ENCODE results near the gene MBD3L1.

The MBD3L1 gene

DNA sequence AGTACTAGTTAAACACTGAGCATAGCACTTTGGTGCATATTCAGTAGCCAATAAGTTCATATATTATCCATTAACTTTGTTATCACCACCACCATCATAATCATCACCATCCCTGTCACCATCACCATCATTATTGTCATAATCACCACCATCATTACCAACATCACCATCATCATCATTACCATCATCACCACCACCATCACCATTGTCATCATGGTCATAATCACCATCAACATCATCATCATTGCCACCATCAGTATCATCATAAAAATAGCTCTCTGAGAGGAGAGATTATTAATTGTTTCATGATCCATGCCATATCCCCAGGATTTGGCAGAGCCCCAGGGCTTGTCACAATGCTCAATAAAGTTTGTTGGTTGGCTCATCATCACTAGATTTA is 49.3 kb downstream of the MBD3L1 start:
- DNase-seq: no peak

DNA sequence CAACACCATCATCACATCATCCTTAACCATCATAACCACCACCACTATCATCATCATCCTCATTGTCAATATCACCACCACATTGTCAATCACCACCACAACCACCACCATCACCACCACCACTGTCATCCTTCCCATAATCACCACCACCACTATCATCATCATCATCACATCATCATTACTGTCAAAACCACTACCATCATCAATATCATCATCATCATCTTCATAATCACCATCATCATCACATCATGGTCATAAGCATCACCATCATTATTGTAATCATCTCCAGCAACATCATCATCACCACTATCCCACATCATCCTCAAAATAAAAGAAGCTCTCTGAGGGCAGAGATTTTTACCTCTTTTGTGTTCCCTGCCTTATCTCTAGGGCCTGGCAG is 52.2 kb downstream of the MBD3L1 start:
- DNase-seq: no peak

- DNase-seq: no peak
Measured at GRCh38 chr19:8887364-8887763, 55.2 kb downstream of the MBD3L1 start.

DNA sequence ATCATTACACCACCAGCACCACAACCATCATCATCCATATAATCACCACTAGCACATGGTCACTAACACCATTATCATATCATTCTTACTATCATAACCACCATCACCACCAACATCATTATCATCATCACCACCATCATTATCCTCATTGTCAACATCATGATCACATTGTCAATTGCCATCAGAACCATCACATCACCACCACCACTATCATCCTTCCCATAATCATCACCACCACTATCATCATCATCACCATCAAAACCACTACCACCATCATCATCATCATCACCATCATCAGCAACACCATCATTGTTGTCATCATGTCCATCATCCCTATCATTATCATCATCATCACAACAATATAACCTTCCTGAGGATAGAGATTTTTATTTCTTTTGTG is 58.1 kb downstream of the MBD3L1 start:
- no peak for DNase-seq
